ENCODE data around the gene ZBTB40. TPM values are rescaled to one million over a fixed set of nuclear protein-coding genes. Genes with fewer than 3 reads are reported as not detected.

The ZBTB40 gene
- total RNA-seq, 1 experiment from 2014 or later: 6.7 TPM

DNA sequence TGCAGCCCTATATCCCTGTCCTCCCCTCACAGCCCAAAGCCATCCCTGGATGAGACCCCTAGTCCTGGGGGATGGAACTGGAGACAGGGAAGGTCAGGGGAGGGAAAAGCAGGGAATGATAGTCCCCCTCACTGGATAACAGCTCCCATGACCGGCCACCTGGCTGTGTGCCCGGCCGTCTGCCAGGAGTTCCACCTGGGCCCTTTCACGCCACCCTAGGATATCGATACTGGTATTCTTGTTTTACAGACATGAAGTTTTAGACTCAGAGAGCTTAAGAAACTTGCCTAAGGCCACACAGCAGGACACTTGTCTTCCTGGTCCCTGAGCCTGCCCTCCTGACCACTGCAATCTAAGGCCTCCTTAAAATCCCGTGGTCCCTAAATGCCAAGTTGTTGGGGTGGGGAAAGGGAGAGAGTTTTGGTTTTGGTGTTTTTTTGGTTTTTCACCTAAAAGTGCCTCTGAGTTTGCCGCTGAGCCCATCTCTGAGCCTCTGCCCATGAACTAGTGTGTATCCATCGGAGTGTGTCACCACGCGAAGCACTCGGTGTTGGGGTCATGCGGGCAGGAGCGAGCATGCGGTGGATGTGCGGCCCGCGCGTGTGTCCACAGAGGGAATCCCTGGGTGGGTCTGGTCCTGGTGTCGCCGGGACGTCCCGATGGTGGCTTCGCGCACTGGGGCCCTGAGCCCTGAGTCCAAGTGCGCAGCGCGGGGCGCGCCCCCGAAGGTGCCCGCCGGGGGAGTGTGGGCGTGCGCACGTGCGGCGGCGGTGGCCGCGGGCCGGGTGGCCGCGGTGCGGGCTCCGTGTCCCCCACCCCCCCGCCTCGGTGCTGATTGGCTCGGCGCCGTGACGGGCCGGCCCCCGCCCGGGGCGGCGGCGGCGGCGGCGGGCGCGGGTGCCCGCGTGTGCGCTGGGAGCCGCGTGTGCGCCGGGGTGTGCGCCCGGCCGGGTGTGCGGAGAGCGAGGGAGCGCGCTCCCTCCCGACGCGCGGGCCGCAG is 111.2 kb downstream of the ZBTB40 start, which contains the start of gene EPHA8:
EPHA8 (plus strand) TSS at position 906 of the 1,000 bp plus-strand sequence. CDS start 147 bp downstream, outside the sequence.
- in situ Hi-C loops (cut with HindIII; ENCODE audit: low pct_unique_long_range_greater_than_20kb, low sequenced_read_pairs): no loop called here
- no peak for DNase-seq (ENCODE audit: low read depth)

DNA sequence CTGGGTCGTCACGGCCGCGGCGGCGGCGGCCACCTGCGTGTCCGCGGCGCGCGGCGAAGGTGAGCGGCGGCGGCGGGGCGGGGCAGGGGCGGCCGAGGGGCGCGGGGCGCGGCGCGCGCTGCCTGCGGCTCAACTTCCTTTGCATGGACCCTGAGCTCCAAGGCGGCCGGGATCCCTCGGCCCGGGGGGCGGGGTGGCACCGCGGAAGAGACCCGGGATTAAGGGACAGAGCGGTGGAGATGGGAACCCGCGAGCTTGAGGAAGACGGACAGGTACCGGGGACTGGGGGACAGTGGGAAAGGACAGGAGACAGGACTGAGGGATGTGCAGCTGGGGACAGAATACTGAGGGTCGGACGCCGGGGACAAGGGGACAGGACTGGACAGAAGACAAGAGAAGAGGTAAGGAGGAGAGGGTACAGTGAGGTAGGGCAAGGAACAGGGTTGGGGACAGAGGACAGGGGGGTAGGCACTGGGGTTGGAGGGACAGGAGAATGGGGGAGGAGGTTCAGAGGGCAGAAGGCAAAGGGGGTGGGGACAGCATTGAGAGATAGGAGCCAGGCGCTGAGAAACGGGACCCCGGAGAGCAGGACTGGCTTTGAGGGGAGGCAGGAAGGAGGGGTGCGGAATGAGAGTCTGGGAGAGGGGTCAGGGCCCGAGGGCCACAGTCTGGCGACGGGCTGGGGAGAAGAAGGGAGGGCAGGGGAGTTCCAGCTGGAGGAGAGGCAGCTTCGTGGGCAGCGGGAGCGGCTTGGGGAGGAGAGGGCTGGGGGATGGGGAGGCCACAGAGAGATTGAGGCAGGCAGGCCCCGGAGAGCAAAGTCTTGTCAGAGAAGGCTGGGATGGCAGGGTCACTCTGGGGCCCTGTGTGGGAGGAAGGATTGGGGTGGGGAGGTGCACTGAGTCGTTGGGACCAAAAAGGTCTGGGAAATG is 112.3 kb downstream of the ZBTB40 start:
- in situ Hi-C loops (cut with HindIII; ENCODE audit: low pct_unique_long_range_greater_than_20kb, low sequenced_read_pairs): no loop called here
- DNase-seq (ENCODE audit: low read depth): no peak

DNA sequence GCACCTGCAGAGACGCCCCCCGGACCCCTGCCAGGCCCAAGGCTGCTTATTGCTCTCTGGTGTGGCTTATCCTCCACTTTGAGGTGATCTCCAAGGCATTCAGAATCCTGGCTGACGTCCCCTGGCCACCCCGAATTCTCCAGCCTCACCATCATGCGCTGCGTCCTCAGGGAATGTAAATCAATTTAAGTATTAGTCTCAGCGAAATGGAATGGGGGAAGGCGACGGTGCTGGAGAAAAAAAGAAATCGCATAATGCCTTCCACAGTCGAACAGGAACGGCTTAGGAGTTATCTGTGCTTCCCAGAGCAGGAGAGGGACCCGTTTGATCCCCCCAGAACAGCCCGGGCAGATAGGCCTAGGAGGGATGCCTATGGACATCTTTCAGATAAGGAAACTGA is 114.5 kb downstream of the ZBTB40 start:
- no peak for DNase-seq (ENCODE audit: low read depth)
- in situ Hi-C loops (cut with HindIII; ENCODE audit: low pct_unique_long_range_greater_than_20kb, low sequenced_read_pairs): no loop called here

DNA sequence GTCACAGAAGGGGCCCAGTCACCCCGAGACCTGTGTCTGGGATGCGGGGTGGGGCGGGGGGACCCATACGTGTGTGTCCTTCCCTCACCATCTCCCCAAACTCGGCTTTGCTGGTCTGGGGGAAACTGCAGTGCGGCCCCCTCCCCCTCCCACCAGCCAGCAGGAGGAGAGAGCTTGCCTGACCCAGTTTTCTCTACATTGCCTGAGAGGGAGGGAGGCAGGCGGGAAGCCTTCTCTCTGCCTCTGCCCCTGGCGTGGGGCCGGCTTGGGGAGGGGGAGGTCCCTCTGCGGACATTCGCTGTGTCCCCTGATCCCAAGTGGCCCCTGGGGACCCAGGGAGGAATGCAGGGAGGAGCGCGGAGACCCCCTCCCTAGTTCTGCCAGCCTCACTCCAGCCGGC is 115.5 kb downstream of the ZBTB40 start:
- DNase-seq (ENCODE audit: low read depth): no peak
- in situ Hi-C loops (cut with HindIII; ENCODE audit: low pct_unique_long_range_greater_than_20kb, low sequenced_read_pairs): no loop called here

DNA sequence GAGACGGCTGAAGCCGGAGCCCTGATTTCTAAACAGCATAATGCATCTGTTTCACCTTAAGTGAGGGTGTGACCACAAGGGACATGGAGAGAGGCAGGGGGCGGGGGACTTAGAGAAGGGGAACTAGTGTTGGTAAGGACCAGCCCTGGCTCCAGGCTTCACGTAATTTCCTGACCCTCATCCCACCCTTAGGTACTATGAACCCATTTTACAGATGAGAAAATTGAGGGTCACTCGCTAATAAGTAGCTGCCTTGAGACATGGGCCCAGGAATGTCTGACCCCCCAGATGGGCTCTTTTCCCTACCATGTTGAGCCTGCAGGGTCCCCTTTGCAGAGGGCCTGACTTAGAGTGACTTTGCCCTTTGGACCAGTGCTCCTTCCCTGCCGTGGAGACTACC is 116.3 kb downstream of the ZBTB40 start:
- DNase-seq (ENCODE audit: low read depth): no peak
- in situ Hi-C loops (cut with HindIII; ENCODE audit: low pct_unique_long_range_greater_than_20kb, low sequenced_read_pairs): no loop called here

DNA sequence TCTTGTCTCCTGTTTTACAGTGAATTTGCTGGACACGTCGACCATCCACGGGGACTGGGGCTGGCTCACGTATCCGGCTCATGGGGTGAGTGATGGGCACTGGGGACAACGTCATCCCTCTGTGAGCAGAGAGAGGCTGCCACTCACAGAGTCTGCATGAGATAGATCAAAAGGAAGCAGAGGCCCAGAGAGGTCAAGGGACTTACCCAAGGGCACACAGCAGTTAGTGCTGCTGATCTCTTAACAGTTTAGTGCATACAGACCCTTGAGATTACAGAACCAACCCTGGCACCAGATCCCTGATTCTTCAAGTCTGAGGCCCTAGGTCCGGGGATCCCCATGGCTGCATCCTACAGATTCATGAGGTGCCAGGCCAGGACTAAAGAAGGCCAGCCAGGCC is 117.6 kb downstream of the ZBTB40 start:
- DNase-seq (ENCODE audit: low read depth): no peak
- in situ Hi-C loops (cut with HindIII; ENCODE audit: low pct_unique_long_range_greater_than_20kb, low sequenced_read_pairs): no loop called here

DNA sequence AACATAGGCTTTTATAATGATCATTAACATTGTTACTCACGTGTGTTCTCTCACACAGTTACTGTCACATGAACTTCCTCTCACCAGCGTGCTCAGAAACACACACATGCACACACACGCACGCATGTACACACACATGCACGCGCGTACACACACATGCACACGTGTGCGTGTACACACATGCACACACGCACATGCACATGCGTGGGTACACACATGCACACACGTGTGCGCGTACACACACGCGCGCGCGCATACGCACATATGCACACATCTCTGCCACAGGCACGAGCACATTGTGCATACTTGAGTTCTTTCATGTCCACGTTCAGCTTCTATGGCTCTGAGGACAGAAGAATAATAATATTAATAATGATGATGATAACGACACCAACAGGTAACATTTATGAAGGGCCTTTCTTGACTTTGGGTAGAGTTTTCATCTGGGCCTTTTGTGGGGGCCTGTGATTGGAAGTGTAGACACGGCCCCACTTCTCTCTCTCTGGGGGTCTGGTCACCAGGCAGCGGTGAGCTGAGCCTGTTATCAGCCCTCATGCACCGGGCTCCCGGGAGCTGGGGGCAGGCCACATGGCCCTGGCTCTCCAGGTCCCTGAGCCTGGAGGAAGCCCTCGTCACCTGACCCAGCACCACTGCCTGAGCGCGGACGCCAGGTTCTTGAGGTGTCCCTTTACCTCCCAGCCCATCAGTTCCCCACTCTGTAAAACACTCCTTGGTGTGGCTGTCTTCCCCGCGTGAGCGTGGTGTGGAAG is 118.7 kb downstream of the ZBTB40 start:
- DNase-seq (ENCODE audit: low read depth): no peak
- in situ Hi-C loops (cut with HindIII; ENCODE audit: low pct_unique_long_range_greater_than_20kb, low sequenced_read_pairs): no loop called here

DNA sequence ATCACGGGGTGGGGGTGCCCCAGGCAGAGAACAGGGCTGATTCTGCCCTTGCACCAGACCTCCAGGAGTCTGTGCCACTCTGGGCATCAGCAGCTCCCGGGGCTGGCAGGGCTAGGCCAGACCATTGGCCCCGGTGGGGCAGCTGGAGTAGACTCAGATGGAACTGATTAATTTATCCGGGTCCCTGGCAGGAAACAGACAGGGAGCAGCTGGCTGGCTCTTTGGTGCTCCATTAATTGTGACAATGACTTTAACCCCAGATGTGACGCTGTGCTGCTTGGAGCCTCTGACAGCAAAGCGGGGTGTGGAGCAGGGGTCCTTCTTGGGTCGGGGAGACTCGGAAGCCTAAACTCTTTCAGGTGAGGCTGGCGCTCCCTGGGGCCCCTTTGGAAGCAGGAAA is 121.2 kb downstream of the ZBTB40 start:
- no peak for DNase-seq (ENCODE audit: low read depth)
- in situ Hi-C loops (cut with HindIII; ENCODE audit: low pct_unique_long_range_greater_than_20kb, low sequenced_read_pairs): no loop called here

DNA sequence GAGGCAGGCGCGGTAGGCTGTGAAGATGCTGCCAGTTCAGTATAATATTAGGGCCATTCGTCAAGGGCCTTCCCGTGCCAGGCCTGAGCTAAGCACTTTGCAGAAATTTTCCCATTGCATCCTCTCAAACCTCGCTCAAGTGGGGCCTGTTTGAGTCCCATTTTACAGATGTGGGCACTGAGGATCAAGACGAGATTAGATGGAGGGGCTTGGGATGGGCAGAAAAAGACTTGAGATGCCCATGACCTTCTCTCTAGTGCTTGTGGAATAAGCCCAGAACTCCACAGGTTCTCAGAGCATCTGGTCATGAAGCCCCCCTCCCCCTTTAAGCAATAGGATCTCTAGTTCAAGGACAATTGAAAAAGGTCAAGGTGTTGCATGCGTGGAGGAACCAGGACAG is 121.6 kb downstream of the ZBTB40 start:
- DNase-seq (ENCODE audit: low read depth): no peak
- in situ Hi-C loops (cut with HindIII; ENCODE audit: low pct_unique_long_range_greater_than_20kb, low sequenced_read_pairs): no loop called here

DNA sequence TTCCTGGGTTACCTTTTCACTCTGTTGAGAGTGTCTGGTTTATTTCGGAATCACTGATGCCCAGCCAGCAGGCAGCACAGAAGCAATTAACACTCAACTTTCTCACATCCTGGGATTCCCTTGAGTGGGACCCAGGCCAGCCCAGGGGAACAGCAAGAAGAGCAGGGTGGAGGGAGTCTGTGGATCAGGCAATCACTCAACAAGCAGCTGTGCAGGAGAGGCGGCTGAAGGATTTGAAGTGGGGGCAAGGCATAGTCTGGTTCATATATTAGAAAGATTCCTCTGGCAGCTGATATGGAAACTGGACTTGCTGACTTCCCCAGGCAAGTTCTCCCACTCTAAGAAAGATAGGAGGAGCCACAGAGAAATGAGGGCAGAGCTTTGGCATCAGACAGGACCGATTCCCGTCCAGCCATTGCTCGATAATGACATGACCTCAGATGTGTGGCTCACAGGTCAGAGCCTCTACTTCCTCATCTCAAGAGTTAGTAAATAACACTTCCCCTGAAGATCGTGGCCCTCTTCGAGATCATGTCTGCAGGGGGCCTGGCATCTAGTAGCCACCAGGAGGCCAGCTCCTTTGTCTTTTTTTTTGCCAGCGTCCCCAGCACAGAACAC is 124.0 kb downstream of the ZBTB40 start:
- in situ Hi-C loops (cut with HindIII; ENCODE audit: low pct_unique_long_range_greater_than_20kb, low sequenced_read_pairs): no loop called here
- DNase-seq (ENCODE audit: low read depth): no peak

DNA sequence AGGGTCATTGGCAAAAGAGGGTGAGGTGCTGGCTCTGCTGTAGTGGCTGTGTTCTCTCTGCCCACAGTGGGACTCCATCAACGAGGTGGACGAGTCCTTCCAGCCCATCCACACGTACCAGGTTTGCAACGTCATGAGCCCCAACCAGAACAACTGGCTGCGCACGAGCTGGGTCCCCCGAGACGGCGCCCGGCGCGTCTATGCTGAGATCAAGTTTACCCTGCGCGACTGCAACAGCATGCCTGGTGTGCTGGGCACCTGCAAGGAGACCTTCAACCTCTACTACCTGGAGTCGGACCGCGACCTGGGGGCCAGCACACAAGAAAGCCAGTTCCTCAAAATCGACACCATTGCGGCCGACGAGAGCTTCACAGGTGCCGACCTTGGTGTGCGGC is 124.5 kb downstream of the ZBTB40 start:
- in situ Hi-C loops (cut with HindIII; ENCODE audit: low pct_unique_long_range_greater_than_20kb, low sequenced_read_pairs): no loop called here
- no peak for DNase-seq (ENCODE audit: low read depth)

DNA sequence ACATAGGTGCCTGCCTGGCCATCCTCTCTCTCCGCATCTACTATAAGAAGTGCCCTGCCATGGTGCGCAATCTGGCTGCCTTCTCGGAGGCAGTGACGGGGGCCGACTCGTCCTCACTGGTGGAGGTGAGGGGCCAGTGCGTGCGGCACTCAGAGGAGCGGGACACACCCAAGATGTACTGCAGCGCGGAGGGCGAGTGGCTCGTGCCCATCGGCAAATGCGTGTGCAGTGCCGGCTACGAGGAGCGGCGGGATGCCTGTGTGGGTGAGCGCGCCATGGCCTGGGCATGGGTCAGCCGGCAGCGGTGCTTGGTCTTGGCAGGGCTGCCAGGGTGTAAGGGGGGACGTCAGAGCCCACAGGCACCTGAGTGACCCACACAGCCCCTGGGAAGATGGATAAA is 125.0 kb downstream of the ZBTB40 start:
- in situ Hi-C loops (cut with HindIII; ENCODE audit: low pct_unique_long_range_greater_than_20kb, low sequenced_read_pairs): no loop called here
- DNase-seq (ENCODE audit: low read depth): no peak

DNA sequence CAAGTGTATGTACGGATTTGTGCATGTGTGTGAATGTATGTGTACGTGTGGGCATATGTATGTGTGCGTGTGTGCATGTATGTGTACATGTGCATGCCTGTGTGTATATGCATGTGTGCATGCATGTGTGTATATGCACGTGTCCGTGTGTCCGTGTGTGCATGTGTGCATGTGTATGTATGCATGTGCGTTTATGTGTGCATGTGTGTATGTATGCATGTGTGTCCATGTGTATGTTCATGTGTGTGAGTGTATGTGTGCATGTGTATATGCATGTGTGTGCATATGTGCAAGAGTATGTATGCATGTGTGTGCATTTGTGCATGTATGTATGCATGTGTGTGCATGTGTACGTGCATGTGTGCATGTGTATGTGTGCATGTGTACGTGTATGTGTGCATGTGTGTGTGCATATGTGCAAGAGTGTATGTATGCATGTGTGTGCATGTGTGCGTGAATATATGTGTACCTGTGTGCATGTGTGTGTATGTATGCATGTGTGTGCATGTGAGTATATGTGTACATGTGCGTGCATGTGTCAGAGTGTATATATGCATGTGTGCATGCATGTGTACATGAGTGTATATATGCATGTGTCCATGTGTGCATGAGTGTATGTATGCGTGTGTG is 127.2 kb downstream of the ZBTB40 start:
- no peak for DNase-seq (ENCODE audit: low read depth)
- in situ Hi-C loops (cut with HindIII; ENCODE audit: low pct_unique_long_range_greater_than_20kb, low sequenced_read_pairs): no loop called here

DNA sequence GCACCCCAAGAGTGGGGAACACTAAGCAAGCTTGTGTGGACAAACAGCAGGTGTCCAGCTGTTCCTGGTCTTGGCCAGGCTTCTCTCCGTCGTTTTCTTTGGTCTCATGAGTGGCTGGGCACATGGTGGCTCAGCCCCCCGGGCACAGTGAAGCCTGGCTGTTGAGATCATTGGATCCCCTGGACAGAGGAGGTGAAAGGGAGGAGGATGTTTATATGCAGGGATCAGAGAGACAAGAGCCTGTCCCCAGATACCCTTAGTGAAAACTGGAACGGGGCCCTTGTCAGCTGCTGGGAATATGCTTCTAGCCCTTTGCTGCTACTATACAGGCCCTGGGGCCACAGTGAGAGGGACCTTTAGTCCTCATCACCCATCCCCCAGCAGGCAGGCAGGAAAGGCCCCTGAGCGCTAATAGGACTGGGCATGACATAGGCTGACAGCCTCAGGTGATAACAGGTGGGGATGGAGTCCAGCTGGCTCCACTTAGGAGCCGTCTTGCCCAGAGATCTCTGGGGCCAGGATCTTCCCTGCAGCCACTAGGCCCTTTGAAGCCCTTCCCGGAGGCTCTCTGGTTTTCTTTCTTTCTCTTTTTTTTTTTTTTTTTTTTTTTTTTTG is 128.0 kb downstream of the ZBTB40 start:
- in situ Hi-C loops (cut with HindIII; ENCODE audit: low pct_unique_long_range_greater_than_20kb, low sequenced_read_pairs): no loop called here
- no peak for DNase-seq (ENCODE audit: low read depth)

Measured in Caki2 (cell line).